K562 (cell line): ENCODE results near the gene BEST2. TPM values are rescaled to one million over a fixed set of nuclear protein-coding genes. Genes with fewer than 3 reads are reported as not detected.

Experiments used
- CC2D1A ChIP-seq: fragments of 450-650 bp; IDR thresholded peaks from 2 replicates; pipeline ENCODE4 v1.6.1; 2017; ENCODE audit warnings: mild to moderate bottlenecking
- CREM ChIP-seq: IDR thresholded peaks from 2 replicates; pipeline ENCODE4 v1.6.1; 2014; ENCODE audit warnings: antibody characterized with exemption, low read depth
- ELF4 ChIP-seq: fragments of 450-650 bp; formaldehyde crosslinking; IDR thresholded peaks from 2 replicates; pipeline ENCODE4 v1.4.0; 2022; ENCODE audit warnings: missing genetic modification characterization
- ID3 ChIP-seq, 2 experiments: fragments of 250-450 bp in 1 of 2; fragments of 450-650 bp in 1 of 2; sonication (Bioruptor Pico) in 1 of 2; IDR thresholded peaks; 2 replicates each; pipeline versions ENCODE4 v1.6.1 to v1.8.0; 2016 to 2021; ENCODE audit warnings: mild to moderate bottlenecking in 2 of 2, moderate library complexity in 2 of 2, missing compliant biosample characterization in 1 of 2, missing genetic modification characterization in 1 of 2
- LEF1 ChIP-seq: fragments of 450-650 bp; IDR thresholded peaks from 2 replicates; pipeline ENCODE4 v1.6.1; 2016; ENCODE audit warnings: mild to moderate bottlenecking
- NBN ChIP-seq: fragments of 450-650 bp; IDR thresholded peaks from 2 replicates; pipeline ENCODE4 v1.6.1; 2016; ENCODE audit warnings: low read depth, mild to moderate bottlenecking
- NRF1 ChIP-seq, 2 experiments: fragments of 450-650 bp; IDR thresholded peaks in 1 of 2; conservative IDR thresholded peaks in 1 of 2; 2 replicates each; pipeline ENCODE4 v1.6.1; 2014; ENCODE audit warnings: mild to moderate bottlenecking in 2 of 2
- POLR3A ChIP-seq: IDR thresholded peaks from 2 replicates; pipeline ENCODE4 v1.6.1; 2011; ENCODE audit warnings: borderline replicate concordance, mild to moderate bottlenecking, moderate library complexity; ENCODE audit not compliant: insufficient read length, insufficient read depth; ENCODE audit errors: extremely low read depth
- RREB1 ChIP-seq: fragments of 250-450 bp; sonication (Bioruptor Pico); IDR thresholded peaks from 2 replicates; pipeline ENCODE4 v1.4.0; 2020
- ZNF224 ChIP-seq: sonication (generic); formaldehyde crosslinking; IDR thresholded peaks from 2 replicates; pipeline ENCODE4 v1.8.0; 2022; ENCODE audit warnings: mild to moderate bottlenecking, missing genetic modification reagents
- ZNF24 ChIP-seq: fragments of 450-650 bp; IDR thresholded peaks from 2 replicates; pipeline ENCODE4 v1.6.1; 2016
- ZNF253 ChIP-seq: fragments of 250-450 bp; sonication (Bioruptor Pico); conservative IDR thresholded peaks from 2 replicates; pipeline ENCODE4 v1.6.1; 2021; ENCODE audit warnings: mild to moderate bottlenecking
- polyA plus RNA-seq, 8 experiments: library from polyadenylated mRNA; depleted of rRNA in 4 of 8; stranded (reverse) in 5 of 8; unstranded in 3 of 8; fragments of >200 nt; fragmentation: Nextera tagmentation in 2 of 8; fragmentation: Illumina TruSeq in 1 of 8; extraction: Ambion mirVana in 2 of 8; extraction: Trizol in 1 of 8; gene quantifications; 2 replicates each; pipeline versions ENCODE4 v1.2.1 to v1.2.3, GENCODE V29; 2011 to 2014; ENCODE audit warnings: inconsistent platforms in 1 of 8, missing spikeins in 1 of 8
- total RNA-seq, 7 experiments: library from RNA; depleted of rRNA in 6 of 7; stranded (reverse); fragments of >200 nt in 6 of 7; fragmentation: Illumina TruSeq in 2 of 7; extraction: Trizol in 2 of 7; gene quantifications; 2 replicates each; pipeline versions ENCODE4 v1.2.1 to v1.2.3, GENCODE V29; 2011 to 2021; ENCODE audit warnings: low replicate concordance in 1 of 7
- TF ChIP-seq, protein P1 (sequence below): fragments of 450-650 bp; formaldehyde crosslinking; IDR thresholded peaks from 2 replicates; pipeline ENCODE4 v1.4.0; 2020; ENCODE audit warnings: mild to moderate bottlenecking, moderate library complexity
- TF ChIP-seq, protein P2 (sequence below): fragments of 450-650 bp; IDR thresholded peaks from 2 replicates; pipeline ENCODE4 v1.6.1; 2014; ENCODE audit warnings: low read depth, mild to moderate bottlenecking, moderate library complexity, borderline replicate concordance

Gene BEST2
- total and polyA plus RNA-seq, 9 of the 15 experiments (the other 6 are each of a cell fraction or from before 2014, with no cell fraction given), result not detected

DNA sequence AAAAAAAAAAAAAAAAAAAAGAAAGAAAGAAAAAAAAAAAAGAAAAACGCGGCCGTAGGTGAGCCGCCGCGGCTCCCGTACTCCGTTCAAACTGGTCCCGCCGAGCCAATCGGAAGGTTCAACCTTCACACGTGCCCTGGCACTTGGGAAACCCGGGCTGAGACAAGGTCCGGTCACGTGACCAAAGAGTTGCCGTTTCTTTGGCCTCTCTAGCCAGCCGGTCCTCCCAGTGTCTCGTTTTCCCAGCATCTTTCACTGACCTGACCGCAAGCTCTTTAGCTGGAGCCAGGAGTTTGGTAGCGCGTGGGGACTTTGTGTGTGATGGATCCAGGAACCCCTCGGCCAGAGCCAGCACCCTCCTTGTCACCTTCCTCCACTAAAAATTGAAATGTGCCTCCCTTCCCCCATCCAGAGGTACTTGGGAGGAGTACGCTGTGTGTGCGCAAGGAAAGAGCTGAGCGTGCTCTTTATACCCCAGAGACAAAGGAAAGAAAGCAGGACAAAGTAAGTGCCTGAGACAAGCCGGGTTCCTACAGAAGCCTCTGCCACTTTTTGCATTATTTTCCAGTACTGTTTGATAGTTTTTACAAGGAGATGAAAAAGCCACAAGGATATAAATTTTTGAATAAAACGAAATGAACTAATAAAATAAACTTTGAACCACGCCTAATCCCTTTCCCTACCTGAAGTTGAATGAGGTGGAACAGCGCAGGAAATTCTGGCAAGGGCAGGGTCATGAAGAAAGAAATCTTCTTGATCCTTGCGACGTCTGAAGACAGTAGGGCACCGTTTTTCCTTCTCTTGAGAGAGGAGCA, 28.8 kb upstream of the BEST2 start (continued):
- TF ChIP-seq, protein P1, sequence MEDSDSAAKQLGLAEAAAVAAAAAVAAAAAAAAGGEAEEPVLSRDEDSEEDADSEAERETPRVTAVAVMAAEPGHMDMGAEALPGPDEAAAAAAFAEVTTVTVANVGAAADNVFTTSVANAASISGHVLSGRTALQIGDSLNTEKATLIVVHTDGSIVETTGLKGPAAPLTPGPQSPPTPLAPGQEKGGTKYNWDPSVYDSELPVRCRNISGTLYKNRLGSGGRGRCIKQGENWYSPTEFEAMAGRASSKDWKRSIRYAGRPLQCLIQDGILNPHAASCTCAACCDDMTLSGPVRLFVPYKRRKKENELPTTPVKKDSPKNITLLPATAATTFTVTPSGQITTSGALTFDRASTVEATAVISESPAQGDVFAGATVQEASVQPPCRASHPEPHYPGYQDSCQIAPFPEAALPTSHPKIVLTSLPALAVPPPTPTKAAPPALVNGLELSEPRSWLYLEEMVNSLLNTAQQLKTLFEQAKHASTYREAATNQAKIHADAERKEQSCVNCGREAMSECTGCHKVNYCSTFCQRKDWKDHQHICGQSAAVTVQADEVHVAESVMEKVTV, result 0 out of 2 replicates have a peak, but pooled peaks have one; percentile 19
- TF ChIP-seq NBN (0 out of 2 replicates have a peak, but pooled peaks have one; percentile 24), RREB1 (CRISPR knock-in tag) (peak; percentile 80; the same call in 1 of the 2 replicates), ZNF224 (no peak), ELF4 (0 out of 2 replicates have a peak, but pooled peaks have one; percentile 59), NRF1 (conservative IDR thresholded peaks at IDR 0.05 in 1 of 2, IDR thresholded peaks at IDR 0.05 in 1 of 2) (peak; percentile 69 to 73), CC2D1A (peak; percentile 81), ZNF24 (no peak), LEF1 (peak; percentile 80), POLR3A (no peak), ID3 (CRISPR knock-in tag; IDR thresholded peaks at IDR 0.05) (no peak), ID3 (tag; IDR thresholded peaks at IDR 0.05) (0 out of 2 replicates have a peak, but pooled peaks have one; percentile 12), CREM (peak; percentile 86), ZNF253 (CRISPR knock-in tag) (no peak)
- TF ChIP-seq, protein P2, sequence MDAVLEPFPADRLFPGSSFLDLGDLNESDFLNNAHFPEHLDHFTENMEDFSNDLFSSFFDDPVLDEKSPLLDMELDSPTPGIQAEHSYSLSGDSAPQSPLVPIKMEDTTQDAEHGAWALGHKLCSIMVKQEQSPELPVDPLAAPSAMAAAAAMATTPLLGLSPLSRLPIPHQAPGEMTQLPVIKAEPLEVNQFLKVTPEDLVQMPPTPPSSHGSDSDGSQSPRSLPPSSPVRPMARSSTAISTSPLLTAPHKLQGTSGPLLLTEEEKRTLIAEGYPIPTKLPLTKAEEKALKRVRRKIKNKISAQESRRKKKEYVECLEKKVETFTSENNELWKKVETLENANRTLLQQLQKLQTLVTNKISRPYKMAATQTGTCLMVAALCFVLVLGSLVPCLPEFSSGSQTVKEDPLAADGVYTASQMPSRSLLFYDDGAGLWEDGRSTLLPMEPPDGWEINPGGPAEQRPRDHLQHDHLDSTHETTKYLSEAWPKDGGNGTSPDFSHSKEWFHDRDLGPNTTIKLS, result peak; percentile 79; the same call in 1 of the 2 replicates
